Measurements from ENCODE around the gene OR7C2. TPM values are rescaled to one million over a fixed set of nuclear protein-coding genes. Genes with fewer than 3 reads are reported as not detected.

OR7C2 gene
- polyA plus RNA-seq, 1 donor = not detected

GRCh38 chr19:14979476-14980255, 38.4 kb downstream of the OR7C2 start, which contains the start of gene SLC1A6:
Gene SLC1A6 (minus strand): TSS chr19:14979864. CDS start chr19:14972910, 6,954 bp downstream.
- peak; percentile 3 for DNase-seq

DNA sequence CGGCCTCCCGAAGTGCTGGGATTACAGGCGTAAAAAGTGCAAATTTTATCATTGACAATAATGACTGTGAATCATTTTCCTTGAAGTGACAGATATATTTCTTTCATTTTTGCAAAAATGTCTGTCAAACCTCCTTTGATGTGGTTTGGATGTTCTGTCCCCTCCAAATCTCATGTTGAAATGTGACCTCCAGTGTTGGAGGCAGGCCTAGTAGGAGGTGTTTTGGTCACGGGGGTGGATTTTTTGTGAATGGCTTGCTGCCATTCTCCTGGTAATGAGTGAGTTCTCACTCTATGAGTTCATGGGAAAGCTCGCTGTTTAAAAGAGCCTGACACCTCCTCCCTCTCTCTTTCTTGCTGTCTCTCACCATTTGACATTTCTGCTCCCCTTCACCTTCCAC, 43.8 kb downstream of the OR7C2 start:
- DNase-seq = no peak

Other genes with a start within 250 kb of the OR7C2 start
- gene ADGRE2, start 162.9 kb upstream of the OR7C2 start, polyA plus RNA-seq (ENCODE audit: insufficient read length) = 0.33 TPM
- gene OR7A5, start 106.3 kb upstream of the OR7C2 start, polyA plus RNA-seq (ENCODE audit: insufficient read length) = 0.05 TPM
- 0.23 TPM for gene OR7C1, start 106.3 kb upstream of the OR7C2 start, polyA plus RNA-seq (ENCODE audit: insufficient read length)
- not detected for gene OR7A10, start 92.6 kb upstream of the OR7C2 start, polyA plus RNA-seq (ENCODE audit: insufficient read length)
- 0.10 TPM for gene OR7A17, start 55.4 kb upstream of the OR7C2 start, polyA plus RNA-seq (ENCODE audit: insufficient read length)
- 0.48 TPM for gene SLC1A6, start 38.4 kb downstream of the OR7C2 start, polyA plus RNA-seq (ENCODE audit: insufficient read length)
- gene CASP14, start 108.0 kb downstream of the OR7C2 start, polyA plus RNA-seq (ENCODE audit: insufficient read length) = 0.05 TPM
- 0.13 TPM for gene OR1I1, start 140.7 kb downstream of the OR7C2 start, polyA plus RNA-seq (ENCODE audit: insufficient read length)
- gene SYDE1, start 165.9 kb downstream of the OR7C2 start, polyA plus RNA-seq (ENCODE audit: insufficient read length) = 14.4 TPM